Lower leg skin (tissue), 3 donors: ENCODE results near the gene BCAS1.

ENCODE experiments used
- CTCF ChIP-seq, 3 donors: fragments of 450-650 bp; IDR thresholded peaks; one replicate each; pipeline ENCODE4 v1.5.1; 2016; ENCODE audit warnings: antibody characterized with exemption in 3 of 3, mild to moderate bottlenecking in 3 of 3, moderate library complexity in 2 of 3
- POLR2A ChIP-seq, 2 donors: fragments of 450-650 bp; IDR thresholded peaks; one replicate each; pipeline ENCODE4 v1.6.1; 2016 to 2017; ENCODE audit warnings: antibody characterized with exemption in 2 of 2, mild to moderate bottlenecking in 1 of 2, moderate library complexity in 1 of 2

- TF ChIP-seq CTCF (IDR thresholded peaks at IDR 0.05) = no peak
- TF ChIP-seq POLR2A (IDR thresholded peaks at IDR 0.05) = no peak
Measured at GRCh38 chr20:54047720-54048119, 22.7 kb downstream of the BCAS1 start.
